Mucosa of stomach (tissue), 1 donor: Measurements from ENCODE around the gene TRIM9.

Experiments
- H3K27me3 ChIP-seq: one replicate; pipeline ENCODE4 v1.7.0; 2013; ENCODE audit warnings: mild to moderate bottlenecking, low read length; ENCODE audit not compliant: control insufficient read depth, insufficient read depth
- H3K36me3 ChIP-seq: one replicate; pipeline ENCODE4 v1.7.0; 2013; ENCODE audit warnings: low read length; ENCODE audit not compliant: control insufficient read depth, insufficient read depth
- H3K4me1 ChIP-seq: one replicate; pipeline ENCODE4 v1.7.0; 2013; ENCODE audit warnings: mild to moderate bottlenecking, low read length; ENCODE audit not compliant: control insufficient read depth, insufficient read depth
- H3K4me3 ChIP-seq: one replicate; pipeline ENCODE4 v1.7.0; 2013; ENCODE audit warnings: low read length
- H3K9ac ChIP-seq: one replicate; pipeline ENCODE4 v1.7.0; 2013; ENCODE audit warnings: mild to moderate bottlenecking, low read length, moderate library complexity
- H3K9me3 ChIP-seq: one replicate; pipeline ENCODE4 v1.7.0; 2013; ENCODE audit warnings: mild to moderate bottlenecking, low read length, moderate library complexity; ENCODE audit not compliant: control insufficient read depth
- donor health status: Pancreatic carcinoma.

TRIM9 gene

DNA sequence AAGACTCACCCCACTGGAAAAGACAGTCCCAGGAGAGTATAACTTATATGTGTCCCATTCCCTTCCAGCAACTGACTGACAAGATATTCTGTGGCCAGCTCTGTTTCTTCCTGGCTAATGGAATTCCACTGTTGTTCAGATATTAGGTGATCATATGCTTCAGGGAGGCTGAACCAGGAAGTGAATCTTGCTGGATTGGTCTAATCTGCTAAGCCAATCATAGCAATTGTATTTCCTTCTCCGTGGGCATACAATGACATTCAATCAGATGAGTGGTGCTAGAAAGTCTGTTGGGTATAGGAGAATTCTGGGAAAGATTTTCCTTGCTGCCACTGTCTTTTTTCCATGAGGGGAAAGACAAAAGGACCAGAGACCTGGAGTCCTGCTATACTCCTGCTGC is 162.7 kb downstream of the TRIM9 start:
- no peaks in the 10 kb centered on the region for H3K27me3 ChIP-seq
- H3K9ac ChIP-seq: no peak overlapping the region
- H3K4me1 ChIP-seq: peaks cover 5% of the 10 kb centered on the region
- no peaks in the 10 kb centered on the region for H3K36me3 ChIP-seq
- H3K4me3 ChIP-seq: no peak overlapping the region
- no peaks in the 10 kb centered on the region for H3K9me3 ChIP-seq

DNA sequence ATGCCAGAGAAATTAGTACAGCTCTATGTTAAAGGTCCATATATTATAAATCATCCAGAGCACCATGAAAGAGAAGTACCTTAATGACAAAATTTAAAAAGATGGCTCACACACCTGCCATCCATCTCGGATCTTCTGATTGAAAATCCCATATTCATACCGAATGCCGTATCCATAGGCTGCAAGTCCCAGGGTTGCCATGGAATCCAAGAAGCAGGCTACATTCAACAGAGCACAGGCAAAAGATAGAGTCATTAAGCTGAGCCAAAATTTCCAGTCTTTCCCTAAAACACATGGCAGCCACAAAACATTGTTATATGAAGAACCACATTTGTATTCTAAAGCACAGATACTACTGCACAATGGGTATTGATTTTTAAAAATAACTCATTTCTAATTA is 163.3 kb downstream of the TRIM9 start:
- Histone ChIP-seq H3K4me1 (peaks cover 5% of the 10 kb centered on the region), H3K9ac (no peak overlapping the region), H3K27me3 (no peaks in the 10 kb centered on the region), H3K36me3 (no peaks in the 10 kb centered on the region), H3K9me3 (no peaks in the 10 kb centered on the region), H3K4me3 (no peak overlapping the region)

DNA sequence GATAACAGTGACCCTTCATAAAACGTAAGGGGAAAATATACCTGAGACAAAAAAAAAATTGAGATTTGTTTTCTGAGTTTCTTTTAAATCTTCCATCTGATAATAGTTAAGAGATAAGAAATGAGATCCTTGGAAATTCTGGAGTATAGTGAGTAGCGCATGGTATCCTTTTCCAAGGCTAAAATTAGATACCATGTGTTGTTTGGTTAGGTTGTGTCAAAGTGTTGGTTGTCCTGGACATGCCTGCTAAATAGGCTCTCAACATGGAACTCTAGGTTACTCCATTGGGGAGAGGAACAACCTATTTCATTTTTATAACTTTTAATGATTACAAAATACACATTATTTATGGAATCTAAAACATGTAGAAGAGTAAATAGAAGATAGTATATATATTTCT is 165.4 kb downstream of the TRIM9 start:
- Histone ChIP-seq H3K4me1 (peaks cover 5% of the 10 kb centered on the region), H3K9me3 (no peaks in the 10 kb centered on the region), H3K27me3 (no peaks in the 10 kb centered on the region), H3K9ac (no peak overlapping the region), H3K36me3 (no peaks in the 10 kb centered on the region), H3K4me3 (no peak overlapping the region)

DNA sequence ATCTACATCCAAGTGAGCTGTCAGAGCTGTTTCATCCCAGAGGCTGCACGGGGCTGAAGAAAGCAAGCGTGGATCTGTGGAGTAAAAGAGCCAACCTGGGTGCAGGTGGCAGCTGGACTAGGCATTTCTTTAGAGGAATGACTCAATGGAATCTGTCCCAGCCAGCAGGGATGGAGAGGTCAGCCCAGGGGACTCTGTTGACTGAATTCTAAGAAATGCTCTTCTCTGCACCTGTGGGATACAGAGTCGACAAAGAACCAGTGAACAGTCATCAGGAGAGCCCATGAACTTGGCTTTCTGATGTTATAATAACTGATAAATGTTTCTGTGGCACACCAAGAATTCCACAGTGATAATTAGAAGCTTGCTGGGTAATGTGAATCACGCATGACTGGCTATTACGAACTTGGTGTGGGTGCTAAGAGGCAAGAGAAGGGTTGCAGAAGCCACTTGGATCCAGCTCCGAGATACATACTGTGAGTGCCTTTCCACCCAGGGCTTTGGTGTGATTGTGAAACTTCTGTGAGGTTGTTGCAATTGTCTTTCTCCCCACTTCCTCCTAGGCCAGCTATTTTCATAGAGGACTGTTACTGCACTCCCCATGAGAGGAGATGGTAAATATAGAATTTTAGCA is 166.8 kb downstream of the TRIM9 start:
- Histone ChIP-seq H3K9ac (no peak overlapping the region), H3K27me3 (no peaks in the 10 kb centered on the region), H3K4me1 (peaks cover 5% of the 10 kb centered on the region), H3K36me3 (no peaks in the 10 kb centered on the region), H3K9me3 (no peaks in the 10 kb centered on the region), H3K4me3 (no peak overlapping the region)

DNA sequence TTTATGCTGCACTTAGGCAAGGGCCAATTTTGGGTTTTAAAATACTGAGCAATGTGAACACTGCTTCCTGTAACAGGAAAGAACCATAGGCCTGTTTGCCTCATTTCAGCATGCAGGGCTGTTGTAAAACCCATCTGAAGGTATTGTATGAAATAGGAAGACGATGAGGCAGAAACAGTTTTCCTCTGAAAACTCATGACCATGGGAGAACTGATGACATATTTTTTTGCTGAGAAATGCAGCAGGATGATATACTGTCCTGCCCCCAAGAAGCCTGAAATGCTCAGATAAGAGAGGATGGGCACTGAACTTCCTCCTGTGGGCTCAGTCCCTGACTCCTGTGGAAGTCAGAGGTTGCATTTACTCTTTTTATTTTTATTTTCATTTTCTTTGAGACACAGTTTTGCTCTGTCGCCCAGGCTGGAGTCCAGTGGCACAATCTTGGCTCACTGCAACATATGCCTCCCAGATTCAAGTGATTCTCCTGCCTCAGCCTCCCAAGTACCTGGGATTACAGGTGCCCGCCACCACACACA is 168.0 kb downstream of the TRIM9 start:
- H3K9me3 ChIP-seq: no peaks in the 10 kb centered on the region
- H3K27me3 ChIP-seq: no peaks in the 10 kb centered on the region

More for the DNA sequence above, 168.0 kb downstream of the TRIM9 start:
- Histone ChIP-seq H3K4me1 (peaks cover under 1% of the 10 kb centered on the region), H3K36me3 (no peaks in the 10 kb centered on the region), H3K4me3 (no peak overlapping the region), H3K9ac (no peak overlapping the region)
